Lower leg skin (tissue), 4 donors: ENCODE measurements around the gene DIS3L2. TPM values are rescaled to one million over a fixed set of nuclear protein-coding genes. Genes with fewer than 3 reads are reported as not detected.

Experiments
- DNase-seq, 2 donors: peaks; one replicate each; pipeline ENCODE4 v3.0.0-alpha.2; 2019; ENCODE audit warnings: low spot score in 2 of 2
- H3K4me3 ChIP-seq: fragments of 200-600 bp; sonication (generic); 2 replicates; pipeline ENCODE4 v1.5.1; 2017; ENCODE audit warnings: mild to moderate bottlenecking, low read depth; ENCODE audit not compliant: poor library complexity, severe bottlenecking
- CTCF ChIP-seq, 3 donors: fragments of 450-650 bp; IDR thresholded peaks; one replicate each; pipeline ENCODE4 v1.5.1; 2016; ENCODE audit warnings: antibody characterized with exemption in 3 of 3, mild to moderate bottlenecking in 3 of 3, moderate library complexity in 2 of 3
- POLR2A ChIP-seq, 2 donors: fragments of 450-650 bp; IDR thresholded peaks; one replicate each; pipeline ENCODE4 v1.6.1; 2016 to 2017; ENCODE audit warnings: antibody characterized with exemption in 2 of 2, mild to moderate bottlenecking in 1 of 2, moderate library complexity in 1 of 2
- WGBS, 2 donors: methylation state at CpG; one replicate each; pipeline ENCODE4 v1.1.5; 2018; 5-methylcytosine and 5-hydroxymethylcytosine counted together
- intact Hi-C: fragments of 100-400 bp; cut with DNase I; formaldehyde crosslinking; loops from one replicate; pipeline ENCODE4 v1.15.0; 2023; ENCODE audit warnings: low total_unique reads
- total RNA-seq, 4 donors: library from RNA; depleted of rRNA; stranded (reverse); fragments of >200 nt; gene quantifications; one replicate each; pipeline ENCODE4 v1.1.0, GENCODE V29; 2016

Gene DIS3L2
- total RNA-seq, 4 donors from 2014 or later = 26.4 to 39.0 (median 34.4) TPM

DNA sequence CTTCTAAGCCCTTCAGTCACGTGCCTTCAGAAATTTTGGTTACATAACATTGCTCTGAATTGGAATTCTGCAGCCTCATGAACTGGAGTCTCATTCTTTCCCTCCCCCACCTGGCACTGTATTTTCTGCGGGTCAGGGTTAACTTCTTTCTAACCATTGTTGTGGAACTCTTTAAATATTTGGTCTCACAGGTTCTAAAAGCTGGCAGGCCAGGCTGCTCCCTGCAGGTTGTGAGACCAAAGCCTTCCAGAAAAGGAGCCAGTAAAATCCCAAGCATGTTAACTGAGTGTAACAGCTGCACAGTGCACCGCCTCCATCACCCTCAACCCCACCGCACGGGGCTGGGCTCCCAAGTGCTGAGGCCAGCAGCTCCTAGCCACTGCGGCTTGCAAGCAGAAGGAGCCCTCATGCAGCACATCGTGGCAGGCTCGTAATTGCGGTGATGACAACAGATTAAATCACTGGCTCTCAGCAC lies 243.0 kb downstream of the DIS3L2 start:
- H3K4me3 ChIP-seq = no peak overlapping the region
- intact Hi-C loops = no loop called here
- no peak for TF ChIP-seq CTCF (IDR thresholded peaks at IDR 0.05)
- TF ChIP-seq POLR2A (IDR thresholded peaks at IDR 0.05) = no peak
- DNase-seq = no peak
- WGBS, 2 donors = 42 to 62% methylated on average over 6 to 9 of the region's 9 CpGs

- no peak for TF ChIP-seq POLR2A (IDR thresholded peaks at IDR 0.05)
- TF ChIP-seq CTCF (IDR thresholded peaks at IDR 0.05) = no peak
- no peak overlapping the region for H3K4me3 ChIP-seq
- 85 to 89% methylated on average over 2 of the region's 2 CpGs for WGBS, 2 donors
- no peak for DNase-seq
- intact Hi-C loops = no loop called here
Measured at GRCh38 chr2:232207174-232207573, 245.7 kb downstream of the DIS3L2 start.

GRCh38 chr2:232210306-232210705 lies 248.8 kb downstream of the DIS3L2 start:
- 92 to 94% methylated on average over 6 of the region's 6 CpGs for WGBS, 2 donors
- intact Hi-C loops = no loop called here
- TF ChIP-seq CTCF (IDR thresholded peaks at IDR 0.05) (no peak), POLR2A (IDR thresholded peaks at IDR 0.05) (no peak)
- no peak for DNase-seq
- H3K4me3 ChIP-seq = no peak overlapping the region

DNA sequence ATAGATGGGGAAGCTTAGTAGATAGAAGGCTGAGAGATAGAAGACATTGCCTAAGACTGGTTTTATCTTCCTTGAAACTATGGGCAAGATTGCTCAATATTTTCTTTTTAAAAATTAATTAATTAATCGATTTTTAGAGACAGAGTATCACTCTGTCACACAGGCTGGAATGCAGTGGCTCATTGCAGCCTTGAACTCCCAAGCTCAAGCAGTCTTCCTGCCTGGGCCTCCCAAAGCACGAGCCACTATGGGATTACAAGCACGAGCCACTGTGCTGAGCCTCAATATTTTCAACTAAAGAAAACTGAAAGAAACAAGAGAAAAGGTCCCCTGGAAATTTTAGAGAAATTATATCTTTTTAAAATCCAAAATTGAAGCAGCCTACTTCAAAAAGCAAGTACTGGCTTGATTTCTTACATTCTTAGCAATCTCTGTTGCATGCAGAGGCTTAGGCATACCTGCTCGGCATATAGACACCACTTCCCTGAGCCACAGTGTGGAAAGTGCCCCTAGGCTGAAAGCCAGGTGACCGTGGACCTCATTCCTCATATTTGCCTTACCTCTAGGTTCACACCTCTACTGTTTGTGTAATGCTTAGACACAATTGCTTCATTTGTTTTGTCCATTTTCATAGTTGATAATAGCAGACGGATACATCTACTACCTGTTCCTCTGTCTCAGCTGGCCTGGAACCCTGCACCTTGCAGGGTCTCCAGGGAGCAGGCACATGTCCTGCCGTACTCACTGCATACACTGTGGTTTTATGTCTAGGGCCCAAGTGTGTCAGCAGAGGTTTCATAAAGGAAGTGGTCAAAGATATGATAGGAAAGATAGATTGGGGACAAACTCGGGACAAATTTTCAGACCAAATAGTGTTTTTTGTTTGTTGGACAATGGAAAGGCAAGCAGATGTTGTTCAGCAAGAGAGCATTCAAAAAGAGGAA lies 250.5 kb downstream of the DIS3L2 start:
- intact Hi-C loops = no loop called here
- WGBS, 2 donors = 74 to 81% methylated on average over 8 of the region's 8 CpGs
- no peak overlapping the region for H3K4me3 ChIP-seq
- TF ChIP-seq POLR2A (IDR thresholded peaks at IDR 0.05) (no peak), CTCF (IDR thresholded peaks at IDR 0.05) (no peak)
- no peak for DNase-seq

DNA sequence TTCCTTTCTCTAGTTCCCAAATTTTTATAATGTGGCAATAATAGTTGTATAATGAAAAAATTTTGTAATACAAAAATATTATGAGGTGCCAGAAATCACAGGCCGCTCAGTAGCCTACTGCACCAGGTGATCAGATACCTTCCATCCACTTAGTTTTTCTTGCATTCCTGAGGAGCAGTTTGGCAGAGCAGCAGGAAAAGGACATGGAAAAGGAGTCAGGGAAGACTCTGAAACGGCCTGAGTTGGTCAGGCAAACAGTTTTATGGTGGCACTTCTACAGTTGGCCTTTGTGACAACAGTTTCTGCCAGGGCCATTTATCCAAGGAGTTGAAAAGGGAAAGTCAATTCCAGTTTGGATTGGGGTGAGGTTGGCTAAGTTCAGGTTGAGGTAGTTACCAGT lies 251.7 kb downstream of the DIS3L2 start:
- intact Hi-C loops = no loop called here
- WGBS, 2 donors = 71 to 72% methylated on average over 2 of the region's 2 CpGs

More for the DNA sequence above, 251.7 kb downstream of the DIS3L2 start:
- TF ChIP-seq POLR2A (IDR thresholded peaks at IDR 0.05) = no peak
- TF ChIP-seq CTCF (IDR thresholded peaks at IDR 0.05) = no peak
- H3K4me3 ChIP-seq = no peak overlapping the region
- no peak for DNase-seq
